ENCODE measurements around the gene CTU2.

Gene CTU2

GRCh38 chr16:88706229-88706964 is at the start of gene CTU2, which contains the start of gene RNF166:
Gene CTU2 (plus strand): TSS chr16:88706503. CDS start chr16:88706531, 28 bp downstream.
Gene RNF166 (minus strand): TSS chr16:88706408. CDS start chr16:88706325, 83 bp downstream.
- no peak for TF ChIP-seq GATA2 (IDR thresholded peaks at IDR 0.05; ENCODE audit: low read depth, low read length)

GRCh38 chr16:88657371-88657770 is 48.9 kb upstream of the CTU2 start:
- TF ChIP-seq GATA3 (IDR thresholded peaks at IDR 0.05; ENCODE audit: low read depth, low read length) (no peak), GATA2 (IDR thresholded peaks at IDR 0.05; ENCODE audit: low read depth, low read length) (no peak)

- TF ChIP-seq GATA3 (IDR thresholded peaks at IDR 0.05; ENCODE audit: low read depth, low read length) (no peak), GATA2 (IDR thresholded peaks at IDR 0.05; ENCODE audit: low read depth, low read length) (no peak)
Measured at GRCh38 chr16:88658714-88659113, 47.6 kb upstream of the CTU2 start.

- TF ChIP-seq GATA3 (IDR thresholded peaks at IDR 0.05; ENCODE audit: low read depth, low read length) (no peak), GATA2 (IDR thresholded peaks at IDR 0.05; ENCODE audit: low read depth, low read length) (no peak)
Measured at GRCh38 chr16:88659160-88659559, 47.1 kb upstream of the CTU2 start.

- TF ChIP-seq GATA3 (IDR thresholded peaks at IDR 0.05; ENCODE audit: low read depth, low read length), result no peak
- no peak for TF ChIP-seq GATA2 (IDR thresholded peaks at IDR 0.05; ENCODE audit: low read depth, low read length)
Measured at GRCh38 chr16:88661468-88661867, 44.8 kb upstream of the CTU2 start.

GRCh38 chr16:88662222-88662842 is 44.0 kb upstream of the CTU2 start:
- TF ChIP-seq GATA3 (IDR thresholded peaks at IDR 0.05; ENCODE audit: low read depth, low read length) (no peak), GATA2 (IDR thresholded peaks at IDR 0.05; ENCODE audit: low read depth, low read length) (no peak)

- no peak for TF ChIP-seq GATA2 (IDR thresholded peaks at IDR 0.05; ENCODE audit: low read depth, low read length)
- TF ChIP-seq GATA3 (IDR thresholded peaks at IDR 0.05; ENCODE audit: low read depth, low read length), result no peak
Measured at GRCh38 chr16:88662843-88663606, 43.3 kb upstream of the CTU2 start, which contains the start of gene MVD. Gene MVD (minus strand): TSS chr16:88663091. CDS start chr16:88663080, 11 bp downstream.

GRCh38 chr16:88665148-88665547 is 41.2 kb upstream of the CTU2 start:
- TF ChIP-seq GATA3 (IDR thresholded peaks at IDR 0.05; ENCODE audit: low read depth, low read length), result no peak
- no peak for TF ChIP-seq GATA2 (IDR thresholded peaks at IDR 0.05; ENCODE audit: low read depth, low read length)

GRCh38 chr16:88665570-88665969 is 40.7 kb upstream of the CTU2 start:
- TF ChIP-seq GATA3 (IDR thresholded peaks at IDR 0.05; ENCODE audit: low read depth, low read length) (no peak), GATA2 (IDR thresholded peaks at IDR 0.05; ENCODE audit: low read depth, low read length) (no peak)

- no peak for TF ChIP-seq GATA3 (IDR thresholded peaks at IDR 0.05; ENCODE audit: low read depth, low read length)
- no peak for TF ChIP-seq GATA2 (IDR thresholded peaks at IDR 0.05; ENCODE audit: low read depth, low read length)
Measured at GRCh38 chr16:88667461-88667860, 38.8 kb upstream of the CTU2 start.

- TF ChIP-seq GATA3 (IDR thresholded peaks at IDR 0.05; ENCODE audit: low read depth, low read length) (no peak), GATA2 (IDR thresholded peaks at IDR 0.05; ENCODE audit: low read depth, low read length) (no peak)
Measured at GRCh38 chr16:88669980-88670379, 36.3 kb upstream of the CTU2 start.

GRCh38 chr16:88671806-88672205 is 34.5 kb upstream of the CTU2 start:
- no peak for TF ChIP-seq GATA3 (IDR thresholded peaks at IDR 0.05; ENCODE audit: low read depth, low read length)
- no peak for TF ChIP-seq GATA2 (IDR thresholded peaks at IDR 0.05; ENCODE audit: low read depth, low read length)

GRCh38 chr16:88672776-88673175 is 33.5 kb upstream of the CTU2 start:
- TF ChIP-seq GATA2 (IDR thresholded peaks at IDR 0.05; ENCODE audit: low read depth, low read length) (no peak), GATA3 (IDR thresholded peaks at IDR 0.05; ENCODE audit: low read depth, low read length) (no peak)

GRCh38 chr16:88673716-88674379 is 32.5 kb upstream of the CTU2 start:
- TF ChIP-seq GATA2 (IDR thresholded peaks at IDR 0.05; ENCODE audit: low read depth, low read length) (no peak), GATA3 (IDR thresholded peaks at IDR 0.05; ENCODE audit: low read depth, low read length) (no peak)

Data from SH-SY5Y (cell line).